Activated CD8-positive, alpha-beta memory T cell treated with anti-CD3 and anti-CD28 coated beads for 24 hours (primary cell): ENCODE measurements around the gene RFPL3.
"Not testable (repeated sequence)": the region's sequence is repeated elsewhere in the genome, so short reads cannot be mapped to it uniquely, and the experiment has no call there.

Source experiments
- DNase-seq: peaks from one replicate; pipeline ENCODE4 v3.0.0-alpha.2; 2020

The RFPL3 gene

GRCh38 chr22:32354360-32355351 is 3.0 kb upstream of the RFPL3 start:
- DNase-seq = peak; percentile 41

GRCh38 chr22:32355760-32356159 is 1.9 kb upstream of the RFPL3 start:
- DNase-seq = no peak

GRCh38 chr22:32360096-32360495 is 2.4 kb downstream of the RFPL3 start:
- not testable (repeated sequence) for DNase-seq

GRCh38 chr22:32361257-32361656 is 3.6 kb downstream of the RFPL3 start:
- DNase-seq = no peak

GRCh38 chr22:32364210-32364609 is 6.5 kb downstream of the RFPL3 start:
- DNase-seq = no peak

- no peak for DNase-seq
Measured at GRCh38 chr22:32375678-32376450, 18.2 kb downstream of the RFPL3 start.

- DNase-seq = no peak
Measured at GRCh38 chr22:32376681-32377080, 19.0 kb downstream of the RFPL3 start.

GRCh38 chr22:32378707-32379272 is 21.1 kb downstream of the RFPL3 start:
- no peak for DNase-seq

- no peak for DNase-seq
Measured at GRCh38 chr22:32380991-32381390, 23.3 kb downstream of the RFPL3 start.

- DNase-seq = no peak
Measured at GRCh38 chr22:32385681-32386080, 28.0 kb downstream of the RFPL3 start.

GRCh38 chr22:32389685-32390084 is 32.0 kb downstream of the RFPL3 start:
- no peak for DNase-seq

GRCh38 chr22:32395107-32395506 is 37.4 kb downstream of the RFPL3 start:
- DNase-seq = no peak

- DNase-seq = no peak
Measured at GRCh38 chr22:32396255-32396654, 38.6 kb downstream of the RFPL3 start.

- no peak for DNase-seq
Measured at GRCh38 chr22:32396746-32397145, 39.1 kb downstream of the RFPL3 start.

GRCh38 chr22:32401486-32401885 is 43.8 kb downstream of the RFPL3 start:
- no peak for DNase-seq

GRCh38 chr22:32404021-32404420 is 46.4 kb downstream of the RFPL3 start:
- no peak for DNase-seq

- no peak for DNase-seq
Measured at GRCh38 chr22:32407312-32407711, 49.6 kb downstream of the RFPL3 start.

GRCh38 chr22:32407936-32408335 is 50.3 kb downstream of the RFPL3 start:
- no peak for DNase-seq

- no peak for DNase-seq
Measured at GRCh38 chr22:32409977-32410376, 52.3 kb downstream of the RFPL3 start.

GRCh38 chr22:32410459-32410858 is 52.8 kb downstream of the RFPL3 start:
- DNase-seq = no peak
